ENCODE measurements around the gene ARHGAP44.
"Not testable (repeated sequence)": the region's sequence is repeated elsewhere in the genome, so short reads cannot be mapped to it uniquely, and the experiment has no call there.

Gene ARHGAP44

GRCh38 chr17:12965988-12966387, 176.7 kb downstream of the ARHGAP44 start:
- no peak for DNase-seq

- no peak for DNase-seq
Observed at GRCh38 chr17:12966413-12966812, 177.1 kb downstream of the ARHGAP44 start.

GRCh38 chr17:12967962-12968361, 178.7 kb downstream of the ARHGAP44 start:
- no peak for DNase-seq

- no peak for DNase-seq
Observed at GRCh38 chr17:12973496-12974004, 184.3 kb downstream of the ARHGAP44 start.

- DNase-seq: no peak
Observed at GRCh38 chr17:12974005-12974531, 184.8 kb downstream of the ARHGAP44 start.

- no peak for DNase-seq
Observed at GRCh38 chr17:12977008-12977751, 187.9 kb downstream of the ARHGAP44 start.

GRCh38 chr17:12978787-12979186, 189.5 kb downstream of the ARHGAP44 start:
- not testable (repeated sequence) for DNase-seq

GRCh38 chr17:12979246-12979645, 189.9 kb downstream of the ARHGAP44 start:
- DNase-seq: no peak

- no peak for DNase-seq
Observed at GRCh38 chr17:12979826-12980500, 190.7 kb downstream of the ARHGAP44 start.

GRCh38 chr17:12982224-12982623, 192.9 kb downstream of the ARHGAP44 start:
- DNase-seq: no peak

- DNase-seq: no peak
Observed at GRCh38 chr17:12983991-12984884, 194.9 kb downstream of the ARHGAP44 start.

GRCh38 chr17:12985431-12986293, 196.4 kb downstream of the ARHGAP44 start:
- no peak for DNase-seq

GRCh38 chr17:12987120-12987519, 197.8 kb downstream of the ARHGAP44 start:
- DNase-seq: no peak

- no peak for DNase-seq
Observed at GRCh38 chr17:12990041-12990808, 200.9 kb downstream of the ARHGAP44 start.

- no peak for DNase-seq
Observed at GRCh38 chr17:12990926-12991325, 201.6 kb downstream of the ARHGAP44 start.

- no peak for DNase-seq
Observed at GRCh38 chr17:12992676-12993075, 203.4 kb downstream of the ARHGAP44 start.

- no peak for DNase-seq
Observed at GRCh38 chr17:12993631-12994030, 204.3 kb downstream of the ARHGAP44 start.

GRCh38 chr17:12994341-12995074, 205.2 kb downstream of the ARHGAP44 start:
- no peak for DNase-seq

GRCh38 chr17:12995106-12995895, 206.0 kb downstream of the ARHGAP44 start:
- DNase-seq: no peak

- no peak for DNase-seq
Observed at GRCh38 chr17:12995896-12996295, 206.6 kb downstream of the ARHGAP44 start.
